Measurements from ENCODE around the gene NPEPPS.
"Not testable (repeated sequence)": the region's sequence is repeated elsewhere in the genome, so short reads cannot be mapped to it uniquely, and the experiment has no call there.

NPEPPS gene

GRCh38 chr17:47567261-47567660 lies 36.4 kb downstream of the NPEPPS start:
- H3K4me2 ChIP-seq (ENCODE audit: low read length); H3K27me3 ChIP-seq (ENCODE audit: control insufficient read depth, insufficient read depth, low read length); H3K4me3 ChIP-seq (ENCODE audit: low read length); H3K9me3 ChIP-seq (replicated peaks; ENCODE audit: low read length); H3K9ac ChIP-seq (ENCODE audit: low read depth, low read length); H3K4me1 ChIP-seq (ENCODE audit: control insufficient read depth, insufficient read depth, low read length); H3K36me3 ChIP-seq (ENCODE audit: insufficient read depth, low read length): not testable (repeated sequence)

- not testable (repeated sequence) for H3K4me1 ChIP-seq (ENCODE audit: control insufficient read depth, insufficient read depth, low read length); H3K27me3 ChIP-seq (ENCODE audit: control insufficient read depth, insufficient read depth, low read length); H3K9ac ChIP-seq (ENCODE audit: low read depth, low read length); H3K4me3 ChIP-seq (ENCODE audit: low read length); H3K4me2 ChIP-seq (ENCODE audit: low read length); H3K9me3 ChIP-seq (replicated peaks; ENCODE audit: low read length); H3K36me3 ChIP-seq (ENCODE audit: insufficient read depth, low read length)
These were observed 41.7 kb downstream of the NPEPPS start for GRCh38 chr17:47572561-47572960.

DNA sequence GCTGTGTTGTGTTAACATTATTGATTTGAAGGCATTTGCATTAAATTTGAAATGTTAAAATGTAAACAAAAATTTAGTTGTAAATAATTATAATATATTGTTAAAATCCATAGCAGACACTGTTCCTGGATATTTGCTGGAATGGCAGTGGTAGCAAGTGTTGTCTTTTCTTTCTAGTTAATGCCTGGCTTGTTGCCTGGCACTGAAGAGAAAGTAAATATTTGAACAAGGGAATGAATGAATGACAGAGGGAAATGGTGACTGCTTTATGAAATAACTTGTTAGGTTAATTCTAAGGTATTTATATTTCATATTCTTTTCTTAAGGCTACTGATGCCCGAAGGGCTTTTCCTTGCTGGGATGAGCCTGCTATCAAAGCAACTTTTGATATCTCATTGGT lies 51.5 kb downstream of the NPEPPS start:
- H3K4me3 ChIP-seq (ENCODE audit: low read length); H3K9me3 ChIP-seq (replicated peaks; ENCODE audit: low read length); H3K4me2 ChIP-seq (ENCODE audit: low read length); H3K36me3 ChIP-seq (ENCODE audit: insufficient read depth, low read length); H3K27me3 ChIP-seq (ENCODE audit: control insufficient read depth, insufficient read depth, low read length); H3K4me1 ChIP-seq (ENCODE audit: control insufficient read depth, insufficient read depth, low read length); H3K9ac ChIP-seq (ENCODE audit: low read depth, low read length): not testable (repeated sequence)

DNA sequence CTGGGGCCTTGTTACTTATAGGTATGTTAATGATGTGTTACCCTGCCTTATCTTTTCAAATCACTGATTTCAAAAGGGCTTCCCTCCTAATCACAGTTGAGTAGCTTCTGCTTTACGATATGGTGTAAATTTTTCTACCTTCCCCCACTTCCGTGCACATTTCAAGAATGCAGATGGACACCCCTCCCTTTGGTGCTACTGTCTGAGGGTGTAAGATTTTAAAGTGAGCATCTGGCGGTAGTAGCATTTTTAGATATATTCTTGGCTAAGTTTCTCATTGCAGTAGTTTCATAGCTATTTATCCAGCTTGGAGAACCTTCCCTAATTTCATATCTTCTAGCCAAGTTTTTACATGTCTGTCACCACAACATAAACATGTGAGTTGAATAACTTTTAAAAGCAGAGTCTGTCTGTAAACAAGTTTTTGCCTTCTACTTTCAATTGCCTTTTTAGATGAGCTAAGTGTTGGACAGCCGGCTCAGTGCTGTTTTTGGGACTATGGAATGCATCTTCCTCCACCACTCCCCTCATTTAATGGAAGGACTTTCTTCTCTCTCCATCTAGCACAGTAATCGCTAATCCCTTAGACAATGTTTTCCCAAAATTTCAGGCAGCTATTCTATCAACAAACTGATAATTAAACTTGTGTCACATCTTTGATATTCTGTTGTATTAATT lies 55.6 kb downstream of the NPEPPS start:
- not testable (repeated sequence) for H3K4me3 ChIP-seq (ENCODE audit: low read length); H3K9ac ChIP-seq (ENCODE audit: low read depth, low read length); H3K4me2 ChIP-seq (ENCODE audit: low read length); H3K36me3 ChIP-seq (ENCODE audit: insufficient read depth, low read length); H3K4me1 ChIP-seq (ENCODE audit: control insufficient read depth, insufficient read depth, low read length); H3K27me3 ChIP-seq (ENCODE audit: control insufficient read depth, insufficient read depth, low read length); H3K9me3 ChIP-seq (replicated peaks; ENCODE audit: low read length)

GRCh38 chr17:47593522-47593921 lies 62.6 kb downstream of the NPEPPS start:
- peaks cover 34% of the 10 kb centered on the region for H3K36me3 ChIP-seq (ENCODE audit: insufficient read depth, low read length)

GRCh38 chr17:47603830-47604597 lies 73.1 kb downstream of the NPEPPS start:
- H3K27me3 ChIP-seq (ENCODE audit: control insufficient read depth, insufficient read depth, low read length): no peaks in the 10 kb centered on the region
- no peaks in the 10 kb centered on the region for H3K9me3 ChIP-seq (replicated peaks; ENCODE audit: low read length)
- peaks cover 27% of the 10 kb centered on the region for H3K4me1 ChIP-seq (ENCODE audit: control insufficient read depth, insufficient read depth, low read length)
- peak overlapping the region; percentile 64 for H3K4me2 ChIP-seq (ENCODE audit: low read length)
- no peak overlapping the region for H3K4me3 ChIP-seq (ENCODE audit: low read length)
- peaks cover 62% of the 10 kb centered on the region for H3K36me3 ChIP-seq (ENCODE audit: insufficient read depth, low read length)
- H3K9ac ChIP-seq (ENCODE audit: low read depth, low read length): peak overlapping the region; percentile 41

More at GRCh38 chr17:47593522-47593921, 62.6 kb downstream of the NPEPPS start:
- H3K27me3 ChIP-seq (ENCODE audit: control insufficient read depth, insufficient read depth, low read length); H3K9ac ChIP-seq (ENCODE audit: low read depth, low read length); H3K4me1 ChIP-seq (ENCODE audit: control insufficient read depth, insufficient read depth, low read length); H3K9me3 ChIP-seq (replicated peaks; ENCODE audit: low read length); H3K4me3 ChIP-seq (ENCODE audit: low read length); H3K4me2 ChIP-seq (ENCODE audit: low read length): not testable (repeated sequence)

- peak overlapping the region; percentile 64 for H3K4me2 ChIP-seq (ENCODE audit: low read length)
- peaks cover 27% of the 10 kb centered on the region for H3K4me1 ChIP-seq (ENCODE audit: control insufficient read depth, insufficient read depth, low read length)
- H3K9me3 ChIP-seq (replicated peaks; ENCODE audit: low read length): no peaks in the 10 kb centered on the region
- H3K27me3 ChIP-seq (ENCODE audit: control insufficient read depth, insufficient read depth, low read length): no peaks in the 10 kb centered on the region
- peak overlapping the region; percentile 41 for H3K9ac ChIP-seq (ENCODE audit: low read depth, low read length)
- H3K36me3 ChIP-seq (ENCODE audit: insufficient read depth, low read length): peaks cover 63% of the 10 kb centered on the region
- no peak overlapping the region for H3K4me3 ChIP-seq (ENCODE audit: low read length)
These were observed 73.7 kb downstream of the NPEPPS start for GRCh38 chr17:47604598-47604927.

DNA sequence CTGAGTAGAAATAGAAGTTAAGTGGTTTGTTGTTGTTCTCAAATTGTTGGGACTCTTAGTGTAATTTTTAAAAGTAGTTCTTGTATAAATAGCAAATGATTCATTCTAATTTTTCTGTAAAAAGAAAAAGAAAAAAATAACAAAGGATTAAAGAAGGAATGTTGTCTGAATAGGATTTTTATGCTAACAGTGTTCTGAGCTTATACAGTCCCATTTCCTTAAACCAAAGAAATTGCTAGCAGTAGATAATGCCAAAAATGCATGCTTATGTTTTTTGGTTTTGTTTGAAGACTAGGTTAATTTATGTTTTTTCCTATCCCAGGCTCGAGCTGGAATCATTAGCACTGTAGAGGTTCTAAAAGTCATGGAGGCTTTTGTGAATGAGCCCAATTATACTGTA lies 74.1 kb downstream of the NPEPPS start:
- Histone ChIP-seq H3K36me3 (ENCODE audit: insufficient read depth, low read length) (peaks cover 61% of the 10 kb centered on the region), H3K4me2 (ENCODE audit: low read length) (peak overlapping the region; percentile 64)

GRCh38 chr17:47607481-47607880 lies 76.6 kb downstream of the NPEPPS start:
- no peak overlapping the region for H3K4me3 ChIP-seq (ENCODE audit: low read length)
- H3K9me3 ChIP-seq (replicated peaks; ENCODE audit: low read length): no peaks in the 10 kb centered on the region
- no peak overlapping the region for H3K9ac ChIP-seq (ENCODE audit: low read depth, low read length)
- no peak overlapping the region for H3K4me2 ChIP-seq (ENCODE audit: low read length)
- H3K27me3 ChIP-seq (ENCODE audit: control insufficient read depth, insufficient read depth, low read length): no peaks in the 10 kb centered on the region
- H3K4me1 ChIP-seq (ENCODE audit: control insufficient read depth, insufficient read depth, low read length): peaks cover 33% of the 10 kb centered on the region
- peaks cover 50% of the 10 kb centered on the region for H3K36me3 ChIP-seq (ENCODE audit: insufficient read depth, low read length)

More for the DNA sequence above, 74.1 kb downstream of the NPEPPS start:
- Histone ChIP-seq H3K4me1 (ENCODE audit: control insufficient read depth, insufficient read depth, low read length) (peaks cover 27% of the 10 kb centered on the region), H3K9me3 (replicated peaks; ENCODE audit: low read length) (no peaks in the 10 kb centered on the region), H3K4me3 (ENCODE audit: low read length) (no peak overlapping the region), H3K9ac (ENCODE audit: low read depth, low read length) (peak overlapping the region; percentile 41), H3K27me3 (ENCODE audit: control insufficient read depth, insufficient read depth, low read length) (no peaks in the 10 kb centered on the region)

DNA sequence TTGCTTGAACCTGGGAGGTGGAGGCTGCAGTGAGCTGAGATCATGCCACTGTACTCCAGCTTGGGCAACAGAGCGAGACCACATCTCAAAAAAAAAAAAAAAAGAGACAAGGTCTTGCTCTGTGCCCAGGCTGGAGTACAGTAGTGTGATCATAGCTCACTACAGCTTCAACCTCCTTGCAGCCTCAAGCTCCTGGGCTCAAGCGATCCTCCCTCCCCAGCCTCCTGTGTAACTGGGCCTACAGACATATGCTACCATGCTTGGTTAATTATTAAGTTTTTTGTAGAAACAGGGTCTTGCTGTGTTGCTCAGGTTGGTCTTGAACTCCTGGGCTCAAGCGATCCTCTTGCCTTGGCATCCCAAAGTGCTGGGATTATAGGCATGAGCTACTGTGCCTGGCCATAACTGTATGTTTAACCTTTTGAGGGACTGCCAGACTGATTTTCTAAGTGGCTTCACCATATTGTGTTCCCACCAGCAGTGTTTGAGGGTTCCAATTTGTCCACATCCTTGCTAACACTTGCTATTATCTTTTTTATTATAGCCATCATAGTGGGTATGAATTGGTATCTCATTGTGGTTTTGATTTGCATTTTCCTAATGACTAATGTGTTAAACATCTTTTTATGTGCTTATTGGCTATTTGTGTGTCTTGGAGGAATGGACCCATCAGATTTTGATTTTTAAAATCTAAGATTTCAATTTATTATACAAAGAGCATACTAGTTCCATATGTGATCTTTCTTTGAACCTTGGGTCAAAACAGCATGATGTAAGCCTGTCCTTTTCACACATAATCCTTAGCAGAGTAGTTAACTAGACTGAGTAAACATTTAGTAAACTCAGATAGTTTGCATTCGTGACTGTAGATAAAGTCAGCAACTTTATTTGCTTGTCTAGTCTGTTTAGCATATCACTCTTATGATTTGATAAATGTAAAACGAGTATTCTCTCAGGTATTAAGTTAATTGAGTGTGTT lies 80.8 kb downstream of the NPEPPS start:
- H3K9me3 ChIP-seq (replicated peaks; ENCODE audit: low read length): no peaks in the 10 kb centered on the region
- peaks cover 6% of the 10 kb centered on the region for H3K4me1 ChIP-seq (ENCODE audit: control insufficient read depth, insufficient read depth, low read length)
- H3K4me3 ChIP-seq (ENCODE audit: low read length): no peak overlapping the region
- no peak overlapping the region for H3K9ac ChIP-seq (ENCODE audit: low read depth, low read length)
- H3K4me2 ChIP-seq (ENCODE audit: low read length): no peak overlapping the region
- peaks cover 57% of the 10 kb centered on the region for H3K36me3 ChIP-seq (ENCODE audit: insufficient read depth, low read length)
- H3K27me3 ChIP-seq (ENCODE audit: control insufficient read depth, insufficient read depth, low read length): no peaks in the 10 kb centered on the region

DNA sequence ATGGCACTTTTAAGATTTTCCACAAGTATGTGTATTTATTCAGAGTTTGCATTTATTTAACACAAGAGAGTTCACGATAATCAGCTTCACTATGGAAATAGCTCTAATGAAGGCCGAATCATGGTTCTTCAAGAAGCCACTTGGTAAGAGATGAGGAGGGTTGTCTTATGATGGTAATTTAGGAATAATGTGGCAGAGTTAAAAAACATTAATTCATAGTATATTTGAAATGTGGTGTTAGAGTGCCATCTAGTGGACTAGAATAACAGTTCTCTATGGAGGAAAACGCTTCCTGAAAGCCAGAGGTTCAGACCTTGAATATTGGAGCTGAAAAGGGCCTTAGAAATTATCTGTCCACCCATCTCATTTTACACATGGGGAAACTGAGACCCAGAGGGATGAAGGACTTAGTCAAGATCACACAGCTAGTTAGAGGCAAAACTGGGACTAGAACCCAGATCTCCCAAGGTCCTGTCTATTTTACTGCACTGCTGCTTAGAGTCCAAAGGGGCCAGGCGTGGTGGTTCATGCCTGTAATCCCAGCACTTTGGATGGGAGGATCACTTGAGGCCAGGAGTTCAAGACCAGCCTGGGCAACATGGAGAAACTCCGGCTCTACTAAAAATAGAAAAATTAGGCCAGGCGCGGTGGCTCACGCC lies 85.0 kb downstream of the NPEPPS start:
- Histone ChIP-seq H3K4me1 (ENCODE audit: control insufficient read depth, insufficient read depth, low read length) (peaks cover 14% of the 10 kb centered on the region), H3K36me3 (ENCODE audit: insufficient read depth, low read length) (peaks cover 65% of the 10 kb centered on the region), H3K9me3 (replicated peaks; ENCODE audit: low read length) (no peaks in the 10 kb centered on the region), H3K4me3 (ENCODE audit: low read length) (no peak overlapping the region), H3K27me3 (ENCODE audit: control insufficient read depth, insufficient read depth, low read length) (no peaks in the 10 kb centered on the region), H3K4me2 (ENCODE audit: low read length) (no peak overlapping the region), H3K9ac (ENCODE audit: low read depth, low read length) (no peak overlapping the region)

Data from skeletal muscle satellite cell (primary cell).